HG02970 (cell line): Measurements from ENCODE around the gene TAF3.
A peak's percentile ranks its signal among the peaks of the same experiment; 100 is the strongest.

Source experiments
- ATAC-seq: cut with Tn5 transposase; IDR thresholded peaks from one replicate; pipeline ENCODE4 v1.9.1; 2021; ENCODE audit warnings: mild to moderate bottlenecking, moderate library complexity, moderate number of reproducible peaks; ENCODE audit not compliant: unreplicated experiment, low FRiP score

Gene TAF3

DNA sequence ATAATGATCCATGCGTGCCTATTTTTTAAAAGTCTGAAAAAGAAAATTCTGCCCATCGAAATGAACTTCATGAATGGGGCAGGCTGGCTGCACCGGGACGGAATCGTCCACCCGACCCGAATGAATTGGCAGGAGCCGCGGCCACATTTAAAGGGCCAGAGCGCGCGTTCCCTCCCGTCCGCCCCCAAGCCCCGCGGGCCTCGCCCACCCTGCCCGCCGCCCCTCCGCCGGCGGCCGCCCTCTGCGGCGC is 235.9 kb downstream of the TAF3 start:
- ATAC-seq = peak; percentile 2

DNA sequence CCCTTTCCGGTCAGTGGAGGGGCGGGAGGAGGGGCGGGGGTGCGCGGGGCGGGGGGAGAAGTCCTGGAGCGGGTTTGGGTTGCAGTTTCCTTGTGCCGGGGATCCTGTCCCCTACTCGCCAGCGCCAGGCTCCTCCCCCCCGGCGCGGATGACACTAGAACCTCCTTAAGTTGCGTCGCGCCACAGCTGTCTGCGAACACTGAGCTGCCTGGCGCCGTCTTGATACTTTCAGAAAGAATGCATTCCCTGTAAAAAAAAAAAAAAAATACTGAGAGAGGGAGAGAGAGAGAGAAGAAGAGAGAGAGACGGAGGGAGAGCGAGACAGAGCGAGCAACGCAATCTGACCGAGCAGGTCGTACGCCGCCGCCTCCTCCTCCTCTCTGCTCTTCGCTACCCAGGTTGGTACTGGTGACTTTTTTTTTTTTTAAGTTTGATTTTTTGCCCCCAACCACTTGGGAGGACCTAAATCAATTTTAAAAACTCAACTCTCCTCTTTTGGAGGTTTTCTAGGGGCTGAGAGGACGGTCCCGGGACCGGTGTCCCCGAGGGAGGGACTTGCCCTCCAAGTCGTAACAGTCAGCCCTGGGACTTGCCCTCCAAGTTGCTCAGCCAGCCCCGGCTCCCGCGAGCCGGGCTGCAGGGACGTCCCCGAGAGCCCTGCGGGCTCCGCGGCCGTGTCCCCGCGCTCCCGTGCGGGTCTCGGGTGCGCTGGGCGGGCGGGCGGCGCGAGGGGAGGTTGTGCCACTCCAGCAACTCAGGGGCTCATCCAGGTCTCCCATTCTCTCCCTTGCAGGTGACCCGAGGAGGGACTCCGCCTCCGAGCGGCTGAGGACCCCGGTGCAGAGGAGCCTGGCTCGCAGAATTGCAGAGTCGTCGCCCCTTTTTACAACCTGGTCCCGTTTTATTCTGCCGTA is 236.4 kb downstream of the TAF3 start, which contains the start of gene GATA3:
Gene GATA3, plus strand, starts transcription at position 195 of the 914 bp plus-strand sequence. CDS start 968 bp downstream, outside the sequence.
- peak; percentile 37 for ATAC-seq

GRCh38 chr10:8055420-8056349 is 237.4 kb downstream of the TAF3 start:
- no peak for ATAC-seq

DNA sequence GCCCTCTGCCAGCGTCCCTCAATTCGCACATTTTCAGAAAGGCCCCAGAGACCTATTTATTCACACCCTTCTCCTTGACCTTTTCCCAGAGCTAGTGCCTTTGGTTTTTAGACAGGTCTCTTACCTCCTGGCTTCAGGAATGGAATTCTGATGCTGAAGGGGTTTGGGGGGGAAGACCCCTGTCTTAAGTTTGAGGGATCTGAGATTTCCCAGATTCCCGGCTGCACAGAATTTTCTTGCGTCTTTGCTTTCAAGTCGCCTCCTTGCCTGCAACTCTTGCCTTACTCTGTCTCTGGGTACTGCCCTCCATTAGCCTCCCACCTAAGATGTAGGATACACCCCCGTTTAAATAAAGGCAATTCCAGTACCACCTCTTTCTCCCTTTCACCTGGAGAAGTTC is 238.1 kb downstream of the TAF3 start:
- ATAC-seq = no peak

- ATAC-seq = no peak
Measured at GRCh38 chr10:8056871-8057331, 238.6 kb downstream of the TAF3 start.

DNA sequence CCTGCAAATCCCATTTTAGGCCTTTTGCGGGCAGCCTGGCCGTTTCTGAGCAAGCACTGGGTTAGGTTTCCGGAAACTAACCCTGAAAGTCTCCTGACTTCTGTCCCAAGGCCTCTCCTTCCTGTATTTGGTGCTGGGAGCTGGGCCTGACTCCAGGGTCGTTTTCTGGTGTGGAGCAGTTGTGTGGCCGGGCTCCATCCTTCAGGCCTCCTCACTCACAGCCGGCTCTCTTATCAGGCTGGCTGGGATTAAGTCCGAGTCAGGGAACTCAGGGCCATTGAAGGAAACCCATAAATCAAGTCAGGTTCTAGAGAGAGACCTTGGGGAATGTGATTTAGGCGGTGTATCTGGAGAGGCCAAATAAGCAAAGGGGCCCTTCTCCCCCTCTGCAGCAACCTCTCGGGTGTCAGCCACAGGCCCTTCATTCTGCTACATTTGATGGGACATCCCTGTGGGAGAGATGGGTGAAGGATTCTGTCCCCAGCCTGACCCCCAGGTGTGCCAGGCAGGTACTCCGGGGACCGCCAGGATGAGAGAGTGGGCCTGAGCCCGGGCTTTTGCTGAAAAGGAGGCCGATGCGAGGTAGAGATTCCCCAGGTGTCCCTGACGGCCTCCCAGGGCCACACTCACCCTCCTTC is 239.4 kb downstream of the TAF3 start:
- ATAC-seq = no peak

- ATAC-seq = no peak
Measured at GRCh38 chr10:8058274-8059111, 240.2 kb downstream of the TAF3 start.

GRCh38 chr10:8059191-8059936 is 241.1 kb downstream of the TAF3 start:
- ATAC-seq = no peak

DNA sequence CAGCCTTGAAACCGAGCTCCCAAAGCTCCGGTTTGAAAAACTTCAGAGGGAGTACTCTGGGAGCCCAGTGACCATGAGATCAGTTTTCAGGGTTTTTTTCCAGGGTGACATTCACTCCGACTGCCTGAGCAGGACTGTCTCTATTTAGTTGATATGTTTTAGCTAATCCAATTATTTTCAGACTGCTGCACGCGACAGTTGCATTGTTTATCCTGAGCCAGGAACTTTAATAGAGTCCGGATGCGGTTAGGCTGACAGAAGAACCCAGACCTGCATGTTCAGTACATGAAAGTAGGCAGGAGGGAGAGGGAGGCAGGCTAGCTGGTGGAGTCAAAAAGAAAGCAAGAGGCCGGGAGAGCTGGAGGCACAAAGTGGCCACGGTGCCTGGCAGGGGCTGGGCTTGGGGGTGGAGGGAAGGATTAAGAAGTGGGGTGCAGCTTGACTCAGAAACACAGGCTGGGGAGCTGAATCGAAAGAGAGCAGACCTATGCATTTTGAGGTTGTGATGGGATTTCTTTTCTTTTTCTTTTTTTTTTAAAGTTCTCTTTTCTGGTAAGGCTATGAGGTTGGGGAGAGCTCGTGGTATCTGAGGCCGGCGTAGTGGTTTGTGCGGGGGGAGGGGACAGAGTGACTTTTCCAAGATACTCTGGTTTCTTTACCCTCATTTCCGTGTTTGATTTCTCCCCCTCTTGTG is 241.9 kb downstream of the TAF3 start:
- ATAC-seq = no peak

DNA sequence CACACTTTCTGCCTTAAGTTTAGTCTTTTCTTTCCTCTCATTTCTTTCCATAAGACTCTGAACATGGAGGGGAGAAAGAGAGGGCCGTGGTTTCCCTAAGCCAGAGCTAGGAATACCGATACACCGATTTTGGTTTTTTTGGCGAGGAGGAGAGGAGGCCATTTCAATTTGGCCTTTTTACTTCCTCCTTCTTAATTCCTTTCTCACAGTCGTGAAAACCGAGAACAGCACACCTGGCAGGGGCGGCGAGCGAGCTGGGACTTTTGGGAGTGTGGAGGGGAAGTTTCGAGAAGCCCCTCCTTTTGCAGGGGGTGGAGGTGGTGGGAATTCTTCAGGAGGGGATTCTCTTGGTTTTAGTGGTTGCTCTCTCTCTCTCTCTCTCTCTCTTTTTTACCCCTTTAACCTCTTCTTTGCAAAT is 242.4 kb downstream of the TAF3 start:
- ATAC-seq = no peak

GRCh38 chr10:8061274-8062211 is 243.2 kb downstream of the TAF3 start:
- ATAC-seq = no peak

DNA sequence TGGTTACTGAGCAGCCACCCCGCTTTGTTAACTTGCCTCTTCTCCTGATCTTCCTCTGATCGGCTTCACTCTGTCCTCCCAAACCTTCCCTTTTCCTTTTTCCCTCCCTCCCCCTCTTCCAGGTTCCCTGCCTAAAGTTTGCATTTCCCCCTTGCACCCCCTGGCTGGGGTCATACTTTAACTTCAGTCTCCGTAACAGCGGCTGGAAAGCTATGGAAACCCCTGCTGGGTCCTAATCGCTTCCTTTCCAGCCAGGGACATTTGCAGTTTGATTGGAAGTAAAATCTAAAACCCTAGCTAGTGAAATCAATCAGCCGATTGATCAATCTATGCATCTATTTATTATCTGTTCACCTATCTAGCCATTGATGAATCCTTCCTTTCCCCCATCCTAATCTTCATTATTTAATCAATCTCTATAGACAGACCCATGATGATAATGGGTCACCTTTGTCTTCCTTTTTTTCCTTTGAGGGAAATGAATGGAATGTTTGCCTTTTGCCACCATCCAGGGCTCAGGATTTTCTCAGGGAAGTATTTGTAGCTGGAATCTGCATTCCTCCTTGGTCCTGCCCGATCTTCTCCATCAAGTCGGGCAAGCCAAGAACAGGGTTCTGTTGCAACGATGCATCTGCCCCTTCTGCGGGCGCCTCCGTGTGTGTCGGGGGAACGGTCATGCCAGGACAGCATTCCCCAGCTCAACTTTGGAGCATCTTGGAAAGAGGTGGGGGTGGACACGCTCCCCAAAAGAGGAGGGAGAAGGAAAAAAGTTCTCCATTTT is 245.0 kb downstream of the TAF3 start:
- no peak for ATAC-seq

DNA sequence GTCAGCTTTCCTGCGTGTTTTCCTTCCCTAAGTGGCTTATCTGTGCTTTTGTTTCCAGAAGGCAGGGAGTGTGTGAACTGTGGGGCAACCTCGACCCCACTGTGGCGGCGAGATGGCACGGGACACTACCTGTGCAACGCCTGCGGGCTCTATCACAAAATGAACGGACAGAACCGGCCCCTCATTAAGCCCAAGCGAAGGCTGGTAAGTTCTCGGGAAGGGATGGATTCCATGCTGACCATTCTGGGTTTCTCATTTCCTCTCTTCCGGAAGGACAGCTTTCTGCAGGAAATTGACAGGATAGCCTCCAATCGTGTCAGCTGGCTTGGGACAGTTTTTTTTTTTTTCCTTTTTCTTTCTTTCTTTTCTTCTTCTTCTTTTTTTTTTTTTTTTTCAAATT is 245.6 kb downstream of the TAF3 start:
- ATAC-seq = no peak

DNA sequence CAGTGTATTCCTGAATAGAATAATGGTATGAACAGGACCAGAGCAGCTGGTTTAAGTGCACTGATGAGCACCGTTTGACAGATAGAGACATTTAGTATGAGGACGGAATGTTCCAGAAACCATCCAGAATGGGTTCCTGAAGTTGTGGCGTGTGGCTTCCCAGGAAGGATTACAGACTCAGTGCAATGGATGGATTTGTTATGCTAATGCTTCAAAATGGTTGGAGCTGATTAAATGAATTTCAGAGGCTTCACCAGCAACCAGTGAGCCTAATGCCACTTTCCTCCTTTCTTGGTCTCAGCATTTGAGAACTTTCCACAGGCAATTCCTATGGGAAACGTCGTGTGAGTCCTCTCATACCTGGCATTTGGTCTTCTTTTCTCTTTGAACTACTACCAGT is 246.1 kb downstream of the TAF3 start:
- ATAC-seq = no peak

DNA sequence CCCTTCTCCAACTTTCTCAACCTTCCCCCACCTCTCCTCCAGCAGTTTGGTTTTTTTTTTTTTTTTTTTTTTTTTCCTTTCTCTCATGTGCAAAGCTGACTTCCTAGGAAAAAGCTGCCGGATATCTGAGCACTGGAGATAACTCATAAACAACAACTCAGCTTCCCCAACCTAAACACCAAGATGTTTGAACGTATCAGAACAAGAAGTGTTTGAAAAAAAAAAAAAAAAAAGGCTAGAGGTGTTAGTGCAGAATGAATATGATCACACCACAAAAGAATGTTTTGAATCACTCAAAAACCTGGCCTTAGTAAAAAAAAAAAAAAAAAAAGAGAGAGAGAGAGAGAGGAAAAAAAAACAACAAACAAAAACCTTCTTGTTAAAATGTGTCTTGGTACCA is 247.3 kb downstream of the TAF3 start:
- ATAC-seq = no peak

- no peak for ATAC-seq
Measured at GRCh38 chr10:8066124-8066523, 247.8 kb downstream of the TAF3 start.
